COLO668 (cell line): ENCODE data around the gene OR2S2.
"Not testable (repeated sequence)": the region's sequence is repeated elsewhere in the genome, so short reads cannot be mapped to it uniquely, and the experiment has no call there.

ENCODE experiments used
- DNase-seq: peaks from one replicate; lab custom pipeline; 2025; ENCODE audit not compliant: unreplicated experiment; lab: John Stamatoyannopoulos, UW

The OR2S2 gene

DNA sequence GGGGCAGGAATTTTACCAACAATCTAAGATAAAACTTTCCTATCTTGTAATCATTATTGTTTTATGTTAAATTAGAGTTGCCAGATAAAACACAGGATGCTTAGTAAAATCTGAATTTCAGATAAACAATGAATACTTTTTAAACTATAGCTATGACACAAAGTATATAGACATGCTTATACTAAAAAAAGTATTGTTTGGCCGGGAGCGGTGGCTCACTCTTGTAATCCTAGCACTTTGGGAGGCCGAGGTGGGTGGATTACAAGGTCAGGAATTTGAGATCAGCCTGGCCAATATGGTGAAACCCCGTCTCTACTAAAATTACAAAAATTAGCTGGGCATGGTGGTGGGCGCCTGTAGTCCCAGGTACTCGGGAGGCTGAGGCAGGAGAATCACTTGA, 23.9 kb downstream of the OR2S2 start:
- DNase-seq, result not testable (repeated sequence)

DNA sequence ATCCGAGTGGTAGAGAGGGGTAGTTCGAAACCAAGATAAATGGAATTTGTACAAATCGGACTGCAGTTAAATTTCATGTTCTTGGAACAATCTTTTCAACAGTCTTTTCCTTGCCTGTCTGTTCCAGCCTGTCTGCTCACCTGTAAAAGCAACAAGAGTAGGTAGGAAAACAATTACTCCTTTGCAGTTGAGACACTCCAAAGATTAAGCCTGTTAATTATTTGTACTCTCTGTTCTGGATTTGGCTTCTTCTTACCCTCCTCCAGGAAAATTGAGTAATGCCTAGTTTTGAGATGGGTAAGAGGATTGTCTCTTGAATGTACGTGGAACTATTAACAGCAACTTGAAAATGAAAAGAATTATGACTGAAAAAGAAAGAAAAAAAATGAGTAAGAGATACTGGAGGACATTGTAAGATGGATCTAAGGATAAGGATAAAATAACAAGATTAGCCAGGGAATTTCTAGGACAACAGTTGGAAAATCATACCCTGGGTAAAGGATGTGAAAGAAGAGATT, 24.3 kb downstream of the OR2S2 start:
- DNase-seq, result no peak

DNA sequence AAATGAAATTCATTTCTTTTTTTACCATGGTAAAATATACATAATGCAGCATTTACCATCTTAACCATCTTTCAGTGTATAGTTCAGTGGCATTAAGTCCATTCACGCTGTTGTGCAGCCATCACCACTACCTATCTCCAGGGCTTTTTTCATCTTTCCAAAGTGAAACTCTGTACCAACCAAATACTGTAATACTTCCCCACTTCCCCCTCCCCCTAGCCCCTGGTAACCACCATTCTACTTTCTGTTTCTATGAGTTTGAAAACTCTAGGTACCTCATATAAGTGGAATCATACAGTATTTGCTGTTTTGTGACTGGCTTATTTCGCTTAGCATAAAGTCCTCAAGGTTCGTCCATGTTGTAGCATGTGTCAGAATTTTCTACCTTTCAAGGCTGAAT, 25.2 kb downstream of the OR2S2 start:
- DNase-seq, result no peak

- DNase-seq, result no peak
These were observed 27.0 kb downstream of the OR2S2 start for GRCh38 chr9:35930989-35931388.

GRCh38 chr9:35930521-35930920, 27.4 kb downstream of the OR2S2 start:
- no peak for DNase-seq

DNA sequence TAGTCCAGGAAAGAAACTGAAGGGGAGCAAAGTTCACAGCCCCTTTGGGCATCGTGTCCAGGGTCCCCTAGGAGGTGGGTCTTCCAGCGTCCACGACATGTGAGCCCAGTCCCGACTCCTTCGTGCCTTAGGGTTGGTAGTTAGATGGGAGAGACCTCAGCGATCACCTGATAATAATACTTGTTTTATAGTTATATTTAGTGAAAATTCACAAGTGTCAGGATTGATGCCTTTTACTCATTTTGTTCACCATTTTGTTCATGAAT, 28.6 kb downstream of the OR2S2 start:
- DNase-seq, result no peak

DNA sequence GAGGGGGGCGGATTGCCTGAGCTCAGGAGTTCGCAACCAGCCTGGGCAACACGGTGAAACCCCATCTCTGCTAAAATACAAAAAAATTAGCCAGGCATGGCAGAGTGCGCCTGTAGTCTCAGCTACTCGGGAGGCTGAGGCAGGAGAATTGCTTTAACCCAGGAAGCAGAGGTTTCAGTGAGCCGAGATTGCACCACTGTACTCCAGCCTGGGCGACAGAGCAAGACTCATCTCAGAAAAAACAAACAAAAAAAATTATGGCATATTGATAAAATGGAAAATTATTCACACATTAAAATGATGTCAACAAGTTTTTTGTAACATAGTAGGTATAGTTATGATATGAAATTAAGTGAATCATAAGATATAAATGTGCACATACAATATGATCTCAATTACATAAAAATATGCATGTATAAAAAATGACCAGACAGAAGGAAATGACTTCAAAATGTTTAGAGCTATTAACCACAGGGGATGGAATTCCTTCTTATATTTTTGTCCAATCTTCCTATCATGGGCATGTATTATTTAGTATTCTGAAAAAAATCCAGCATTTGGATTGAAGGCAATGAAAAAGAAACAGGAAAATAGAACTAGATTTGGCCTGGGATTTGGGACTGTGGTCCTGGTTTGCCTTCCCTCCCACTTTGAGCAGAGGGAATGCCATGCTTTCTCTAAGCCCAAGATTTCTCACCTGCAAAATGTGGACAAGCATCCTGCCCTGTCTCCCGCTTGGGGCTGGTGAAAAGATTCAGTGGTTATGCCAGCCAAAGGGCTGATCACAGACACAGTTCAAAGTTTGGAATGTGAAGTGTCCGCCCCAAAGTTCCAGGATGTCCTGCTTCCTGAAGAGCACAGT, 29.1 kb downstream of the OR2S2 start:
- DNase-seq, result no peak

GRCh38 chr9:35923927-35924763, 33.8 kb downstream of the OR2S2 start:
- no peak for DNase-seq

- no peak for DNase-seq
These were observed 34.4 kb downstream of the OR2S2 start for GRCh38 chr9:35923598-35923926.

DNA sequence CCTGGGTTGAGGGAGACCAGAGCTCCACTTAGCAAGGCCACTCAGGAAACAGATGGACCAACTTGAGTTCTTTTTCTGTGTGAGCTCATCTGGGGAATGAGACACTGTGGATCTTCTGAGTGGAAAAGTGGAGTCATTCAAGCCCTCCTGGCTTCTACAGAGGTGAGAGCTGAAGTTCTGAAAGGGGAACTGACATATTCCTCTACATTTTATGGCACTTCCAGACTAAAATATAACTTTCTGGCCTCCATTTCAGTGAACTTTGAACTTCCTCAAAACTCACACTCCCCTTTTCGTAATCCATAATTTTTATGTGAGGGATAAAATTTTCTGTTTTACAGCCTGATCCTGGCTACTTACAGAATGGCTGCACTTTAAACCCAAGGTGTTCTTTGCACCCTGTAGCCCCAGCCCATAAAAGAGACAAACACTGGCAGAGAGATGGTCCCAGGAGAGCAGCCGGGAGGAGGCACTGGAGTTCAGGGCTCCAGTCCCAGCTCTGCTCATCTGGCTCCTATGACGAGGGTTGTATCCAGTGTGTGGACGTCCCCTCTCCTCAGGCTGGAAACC, 37.8 kb downstream of the OR2S2 start:
- DNase-seq, result no peak

- no peak for DNase-seq
These were observed 38.5 kb downstream of the OR2S2 start for GRCh38 chr9:35919212-35920008.

GRCh38 chr9:35918780-35919179, 39.2 kb downstream of the OR2S2 start:
- DNase-seq, result no peak

DNA sequence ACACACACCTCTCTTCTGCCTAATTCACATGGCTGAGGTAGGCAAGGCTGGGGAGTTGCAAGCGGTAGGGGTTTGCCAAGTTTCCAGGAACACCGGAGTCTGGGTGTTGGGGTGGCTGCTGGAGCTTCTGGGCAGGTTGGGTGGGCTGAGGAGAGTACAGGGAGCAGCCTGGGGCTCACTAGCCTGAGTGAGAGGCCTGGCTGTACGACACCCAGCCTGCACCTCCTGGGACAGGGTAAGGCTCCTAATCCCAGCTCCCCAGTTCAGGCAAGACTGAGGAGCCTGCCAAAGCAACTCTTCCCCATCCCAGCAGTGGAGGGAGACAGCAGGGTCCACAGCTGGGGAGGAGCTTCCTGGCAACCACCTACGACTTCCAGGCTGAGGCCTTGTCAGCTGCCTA, 40.7 kb downstream of the OR2S2 start:
- no peak for DNase-seq

DNA sequence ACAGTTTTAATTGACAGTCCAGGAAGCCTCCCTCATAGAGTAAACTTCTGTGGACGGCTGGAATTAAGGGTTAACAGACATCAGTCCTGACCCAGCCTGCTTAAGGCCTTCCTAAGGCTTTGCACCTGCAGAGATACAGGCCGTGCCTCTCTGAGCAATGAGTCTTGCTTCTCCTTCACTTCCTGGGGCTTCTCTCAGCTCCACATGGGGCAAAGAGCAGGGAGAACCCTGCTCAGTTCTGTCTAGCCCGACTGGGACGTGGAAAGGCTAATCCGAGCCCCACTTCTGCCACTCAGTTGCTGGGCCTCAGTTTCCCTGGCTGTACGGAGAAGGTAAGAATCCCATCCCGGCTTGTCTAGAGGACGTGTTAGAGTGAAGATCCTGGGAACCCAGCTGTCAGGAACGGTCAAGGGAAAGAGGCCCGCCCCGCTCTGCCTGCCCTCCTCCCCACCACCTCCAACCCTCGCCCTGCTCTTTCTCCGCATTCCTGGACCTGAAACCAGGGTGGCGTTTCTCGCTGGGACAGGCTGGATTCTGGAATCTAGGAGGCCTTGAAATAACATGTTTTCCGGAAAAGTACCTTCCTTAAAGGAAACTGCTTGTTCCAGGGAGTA, 42.2 kb downstream of the OR2S2 start:
- no peak for DNase-seq

DNA sequence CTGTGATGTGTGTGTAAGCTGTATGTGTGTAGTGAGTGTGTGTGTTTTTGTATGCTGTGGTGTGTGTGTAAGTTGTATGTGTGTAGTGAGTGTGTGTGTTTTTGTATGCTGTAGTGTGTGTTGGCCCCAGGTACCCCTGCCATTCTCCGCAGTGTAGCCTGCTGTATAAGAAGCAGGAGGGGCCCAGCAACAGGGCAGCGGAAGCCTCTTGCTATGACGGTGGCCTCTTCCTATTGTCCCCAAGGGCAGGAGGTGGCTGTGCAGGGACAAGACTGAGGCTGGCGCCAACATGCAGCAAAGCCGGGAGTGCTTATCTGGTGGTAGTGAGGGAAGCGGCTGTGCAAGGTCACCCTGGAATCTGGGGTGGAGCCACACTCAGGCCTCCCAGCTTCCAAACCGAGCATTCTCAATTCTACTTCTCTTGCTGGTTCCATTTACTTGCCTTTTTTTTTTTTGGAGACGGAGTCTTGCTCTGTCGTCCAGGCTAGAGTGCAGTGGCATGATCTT, 43.6 kb downstream of the OR2S2 start:
- no peak for DNase-seq

DNA sequence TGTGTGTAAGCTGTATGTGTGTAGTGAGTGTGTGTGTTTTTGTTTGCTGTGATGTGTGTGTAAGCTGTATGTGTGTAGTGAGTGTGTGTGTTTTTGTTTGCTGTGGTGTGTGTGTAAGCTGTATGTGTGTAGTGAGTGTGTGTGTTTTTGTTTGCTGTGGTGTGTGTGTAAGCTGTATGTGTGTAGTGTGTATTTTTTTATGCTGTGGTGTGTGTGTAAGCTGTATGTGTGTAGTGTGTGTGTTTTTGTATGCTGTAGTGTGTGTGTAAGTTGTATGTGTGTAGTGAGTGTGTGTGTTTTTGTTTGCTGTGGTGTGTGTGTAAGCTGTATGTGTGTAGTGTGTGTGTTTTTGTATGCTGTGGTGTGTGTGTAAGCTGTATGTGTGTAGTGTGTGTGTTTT, 44.5 kb downstream of the OR2S2 start:
- DNase-seq, result not testable (repeated sequence)

GRCh38 chr9:35912791-35913400, 45.1 kb downstream of the OR2S2 start:
- DNase-seq, result no peak

DNA sequence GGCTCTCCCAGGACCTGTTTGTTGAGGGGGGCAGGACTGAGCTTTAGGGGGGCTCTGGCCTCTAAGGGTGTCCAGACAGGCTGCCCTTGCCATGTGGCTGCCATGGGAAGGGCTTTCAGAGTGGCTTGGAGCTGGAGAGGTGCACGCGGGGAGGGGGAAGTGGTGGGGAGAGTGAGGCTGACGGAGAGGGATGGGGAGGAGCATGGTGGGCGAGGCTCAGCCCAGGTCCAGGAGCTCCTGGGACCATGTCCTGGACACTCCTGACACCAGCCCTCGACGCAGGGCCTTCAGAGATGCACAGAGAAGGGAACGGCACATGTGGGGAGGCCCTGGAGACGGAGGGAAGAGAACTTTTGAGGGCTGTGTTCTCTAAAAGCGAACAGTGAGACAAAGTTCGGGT, 46.3 kb downstream of the OR2S2 start:
- DNase-seq, result no peak

GRCh38 chr9:35910613-35911359, 47.2 kb downstream of the OR2S2 start:
- peak; percentile 28 for DNase-seq
